HG03571 (cell line): ENCODE results near the gene SLC49A3.

Source experiments
- ATAC-seq: cut with Tn5 transposase; IDR thresholded peaks from one replicate; pipeline ENCODE4 v1.9.1; 2021; ENCODE audit not compliant: unreplicated experiment

SLC49A3 gene

DNA sequence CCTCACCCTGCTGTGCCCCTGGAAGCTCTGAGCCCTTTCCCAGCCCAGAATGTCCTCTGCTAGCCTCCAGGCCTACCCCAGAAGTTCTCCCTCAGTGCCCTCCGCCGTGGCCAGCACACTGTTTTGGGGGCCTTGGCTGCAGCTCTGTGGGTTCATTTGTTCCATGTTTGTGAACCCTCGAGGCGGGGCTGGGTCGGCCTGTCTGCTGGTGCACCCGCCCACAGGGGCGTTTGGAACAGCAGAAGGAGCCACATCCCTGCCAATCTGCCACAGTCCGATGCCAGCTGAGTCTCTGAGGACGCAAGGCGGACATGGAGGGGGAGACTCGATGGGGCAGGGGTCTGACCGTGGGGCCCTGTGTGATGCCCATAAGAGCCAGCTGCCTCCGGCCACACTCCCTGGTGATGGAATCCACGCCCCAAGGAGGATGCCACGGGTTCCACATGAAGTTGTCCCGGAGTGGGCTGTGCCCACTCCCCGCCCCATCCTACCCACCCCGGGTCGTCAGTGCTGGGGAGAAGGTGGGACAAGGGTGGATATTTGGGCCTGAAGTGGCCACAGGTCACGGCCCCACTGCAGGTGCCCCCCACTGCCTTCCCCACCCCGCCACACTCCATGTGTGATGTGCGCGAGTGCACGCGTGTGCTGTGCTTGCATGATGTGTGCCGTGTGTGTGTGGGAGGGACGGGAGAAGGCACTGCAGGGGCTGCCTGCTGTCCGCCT is 22.0 kb downstream of the SLC49A3 start:
- no peak for ATAC-seq

DNA sequence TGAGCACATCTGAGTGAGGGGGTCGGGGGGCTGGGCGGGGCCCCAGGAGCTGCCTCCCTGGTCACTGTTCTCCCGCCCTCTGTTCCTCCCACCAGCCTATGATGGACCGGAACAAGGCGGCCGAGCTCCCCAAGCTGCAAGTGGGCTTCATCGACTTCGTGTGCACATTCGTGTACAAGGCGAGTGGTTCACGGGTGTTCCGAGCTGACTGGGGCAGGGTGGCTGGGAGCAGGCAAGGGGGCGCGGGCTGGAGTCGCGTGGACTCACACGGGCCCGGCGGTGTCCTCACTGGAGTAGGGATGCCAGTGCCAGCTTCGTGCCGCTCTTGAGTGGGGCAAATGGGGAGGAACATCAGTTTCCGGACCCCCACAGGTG is 22.5 kb downstream of the SLC49A3 start:
- no peak for ATAC-seq

DNA sequence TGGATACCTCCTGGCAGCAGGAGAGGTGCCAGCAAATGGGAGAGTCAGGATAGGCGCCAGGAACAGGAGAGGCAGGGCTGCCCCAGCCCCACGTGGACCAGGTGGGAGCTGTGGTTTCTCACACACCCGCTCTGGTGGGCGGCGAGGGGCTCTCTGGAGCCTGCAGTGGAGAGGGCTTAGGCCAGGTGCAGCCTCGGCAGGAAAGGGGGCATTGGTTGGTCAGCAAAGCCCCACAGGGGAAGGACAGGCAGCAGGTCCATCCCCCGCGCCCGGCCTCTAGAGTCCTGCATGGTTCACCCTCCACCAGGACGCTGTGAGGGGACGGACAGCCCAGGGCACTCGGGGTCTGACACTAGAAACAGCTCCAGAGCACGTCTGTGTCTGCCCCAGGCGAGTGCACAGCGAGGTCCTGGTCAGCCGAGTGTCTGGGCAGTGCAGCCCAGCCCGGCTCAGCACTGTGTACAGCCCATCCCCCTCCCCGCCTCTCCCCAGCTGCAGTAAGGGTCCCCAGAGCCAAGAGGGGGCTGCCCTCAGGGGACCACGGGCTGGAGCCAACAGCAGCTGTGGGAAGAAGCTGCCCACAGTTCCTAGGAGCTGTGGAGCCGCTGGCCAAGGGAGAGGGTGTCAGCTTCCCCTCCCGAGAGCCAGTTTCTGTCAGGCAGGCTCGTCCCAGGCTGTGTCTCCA is 23.1 kb downstream of the SLC49A3 start:
- ATAC-seq, result no peak

DNA sequence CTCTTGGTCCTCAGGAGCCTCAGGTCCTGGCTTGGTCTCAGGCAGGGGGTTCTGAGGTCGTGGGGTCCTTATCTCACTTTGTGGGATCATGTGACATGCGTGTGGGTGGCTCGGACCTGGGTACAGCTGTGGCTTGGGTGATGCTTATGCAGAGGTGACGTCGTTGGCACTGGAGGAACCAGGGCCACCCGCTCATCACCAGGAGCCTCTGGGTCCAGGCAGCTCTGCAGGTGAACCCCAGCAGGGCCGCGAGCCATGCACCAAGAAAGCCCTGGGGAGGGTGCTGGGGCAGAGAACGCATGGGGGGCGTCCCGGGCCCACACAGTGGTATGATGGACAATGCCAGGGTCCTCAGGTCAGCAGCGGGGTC is 23.6 kb downstream of the SLC49A3 start:
- ATAC-seq, result no peak

DNA sequence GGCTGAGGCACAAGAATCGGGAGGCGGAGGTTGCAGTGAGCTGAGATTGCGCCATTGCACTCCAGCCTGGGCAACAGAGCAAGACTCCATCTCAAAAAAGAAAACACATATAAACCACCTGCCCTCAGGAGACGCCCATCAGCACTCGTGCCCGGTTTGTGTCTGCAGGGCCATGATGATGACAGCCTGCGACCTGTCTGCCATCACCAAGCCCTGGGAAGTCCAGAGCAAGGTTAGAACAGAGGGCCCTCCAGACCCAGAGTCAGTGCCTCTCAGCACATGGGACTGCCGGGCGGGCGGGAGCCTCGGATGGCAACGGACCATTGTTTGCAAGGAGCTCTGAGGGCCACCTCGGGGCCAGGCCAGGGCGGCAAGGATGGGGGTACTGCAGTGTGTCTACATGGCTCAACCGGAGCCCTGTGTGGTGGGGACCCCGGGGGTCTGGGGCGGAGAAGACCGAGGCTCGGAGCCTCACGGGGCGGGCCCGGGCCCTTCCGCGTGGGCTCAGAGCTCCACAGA is 24.2 kb downstream of the SLC49A3 start:
- ATAC-seq, result no peak

DNA sequence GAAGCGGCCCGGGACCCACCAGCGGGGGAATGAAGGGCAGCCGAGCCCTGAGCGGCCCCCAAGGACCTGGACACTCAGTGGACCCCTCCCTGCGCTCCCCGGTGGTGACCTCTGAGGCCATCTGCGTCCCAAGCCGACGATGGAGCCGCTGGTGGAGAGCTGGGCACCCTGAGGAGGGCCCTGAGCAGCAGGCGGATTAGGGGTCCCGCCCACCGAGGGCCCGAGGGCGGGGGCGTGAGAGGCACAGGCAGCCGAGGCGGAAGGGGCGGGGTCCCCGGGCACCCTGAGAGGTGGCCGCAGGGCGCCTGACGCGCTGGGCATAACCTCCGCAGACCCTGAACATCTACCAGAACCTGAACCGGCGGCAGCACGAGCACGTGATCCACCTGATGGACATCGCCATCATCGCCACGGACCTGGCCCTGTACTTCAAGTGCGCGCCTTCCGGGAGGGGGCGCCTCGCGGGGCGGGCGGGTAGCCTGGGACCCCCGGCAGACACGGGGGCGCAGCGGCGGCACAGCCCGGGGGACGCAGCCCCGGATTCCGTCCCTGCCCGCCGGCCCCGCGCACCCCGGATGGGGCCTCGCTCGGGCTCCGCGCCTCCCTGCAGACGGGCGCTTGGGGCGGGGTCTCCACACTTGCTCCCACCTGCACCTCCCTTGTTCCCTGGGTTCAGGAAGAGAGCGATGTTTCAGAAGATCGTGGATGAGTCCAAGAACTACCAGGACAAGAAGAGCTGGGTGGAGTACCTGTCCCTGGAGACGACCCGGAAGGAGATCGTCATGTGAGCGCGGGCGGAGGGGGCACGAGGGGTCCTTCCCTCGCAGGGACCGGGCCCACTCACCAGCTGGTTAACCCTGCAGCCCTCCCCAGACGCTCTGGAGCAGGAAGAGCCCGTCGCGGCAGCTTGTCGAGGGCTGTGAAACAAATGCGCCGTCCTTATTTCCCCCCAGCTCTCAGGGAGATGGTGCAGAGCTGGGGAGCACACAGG is 25.2 kb downstream of the SLC49A3 start:
- peak; percentile 70 for ATAC-seq

DNA sequence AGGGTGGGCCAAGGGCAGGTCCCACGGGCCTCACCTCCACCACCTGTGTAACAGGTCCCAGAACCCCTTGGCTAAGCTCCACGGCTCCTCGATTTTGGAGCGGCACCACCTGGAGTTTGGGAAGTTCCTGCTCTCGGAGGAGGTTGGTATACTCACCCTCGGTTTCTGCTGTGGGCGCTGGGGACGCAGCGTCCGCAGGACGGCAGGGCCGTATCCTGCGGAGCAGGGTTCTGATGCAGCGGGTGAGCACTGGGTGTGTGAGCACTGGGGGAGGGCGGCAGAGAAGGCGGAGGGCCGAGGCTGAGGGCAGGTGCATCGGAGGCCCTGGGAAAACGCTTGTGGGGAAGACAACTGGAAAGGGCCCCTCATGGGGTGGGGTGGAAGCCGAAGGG is 25.9 kb downstream of the SLC49A3 start:
- ATAC-seq, result no peak

DNA sequence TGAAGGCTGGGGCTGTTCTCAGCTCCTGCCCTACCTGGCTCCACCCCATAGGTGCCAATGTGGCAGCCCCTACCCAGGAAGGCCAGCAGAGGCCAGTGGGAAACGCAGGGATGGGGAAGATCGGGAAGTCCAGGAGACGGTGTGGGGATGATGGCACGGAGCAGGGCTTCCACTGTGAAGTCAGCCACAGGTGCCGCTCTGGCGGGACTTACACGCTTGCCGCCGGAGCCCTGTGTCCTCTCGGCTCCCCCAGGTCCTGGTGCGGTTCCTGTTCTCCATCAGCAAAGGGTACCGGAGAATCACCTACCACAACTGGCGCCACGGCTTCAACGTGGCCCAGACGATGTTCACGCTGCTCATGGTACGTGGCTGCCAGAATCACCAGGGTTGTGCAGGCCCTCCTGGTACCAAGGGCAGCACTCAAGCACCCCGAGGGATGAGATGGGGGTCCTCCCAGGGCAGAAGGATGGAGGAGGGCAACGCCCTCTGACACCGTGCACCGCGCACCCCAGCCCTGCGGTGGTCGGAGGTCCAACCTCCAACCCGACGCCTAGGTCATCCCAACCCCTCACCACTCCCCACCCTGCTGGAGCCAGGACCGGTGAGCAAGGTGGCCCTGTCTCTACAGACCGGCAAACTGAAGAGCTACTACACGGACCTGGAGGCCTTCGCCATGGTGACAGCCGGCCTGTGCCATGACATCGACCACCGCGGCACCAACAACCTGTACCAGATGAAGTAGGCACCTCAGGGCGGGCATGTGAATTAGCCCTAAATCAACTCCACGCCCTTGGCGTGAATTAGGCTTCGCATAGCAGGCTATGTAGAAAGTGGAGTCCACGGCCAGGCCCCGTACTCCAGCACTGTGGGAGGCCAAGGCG is 26.8 kb downstream of the SLC49A3 start:
- no peak for ATAC-seq

DNA sequence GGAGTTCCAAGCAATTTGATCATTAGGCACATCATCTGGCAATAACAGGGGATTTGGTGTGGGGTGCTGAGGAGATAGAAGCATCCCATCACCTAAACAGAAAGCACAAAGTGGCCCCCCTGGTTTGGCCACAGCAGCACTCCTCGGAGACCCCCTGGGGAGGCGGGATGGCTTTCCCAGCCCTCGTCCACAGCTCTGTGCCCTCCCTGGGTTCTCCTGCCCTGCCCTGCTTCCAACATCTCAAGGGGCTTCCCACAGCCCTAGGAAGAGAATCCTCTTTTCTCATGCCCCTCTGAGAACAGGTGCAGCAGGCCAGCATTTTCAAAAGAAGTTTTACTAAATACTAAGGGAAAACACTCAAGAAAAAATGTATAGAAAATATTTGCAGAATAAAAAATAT is 27.7 kb downstream of the SLC49A3 start:
- ATAC-seq, result no peak

DNA sequence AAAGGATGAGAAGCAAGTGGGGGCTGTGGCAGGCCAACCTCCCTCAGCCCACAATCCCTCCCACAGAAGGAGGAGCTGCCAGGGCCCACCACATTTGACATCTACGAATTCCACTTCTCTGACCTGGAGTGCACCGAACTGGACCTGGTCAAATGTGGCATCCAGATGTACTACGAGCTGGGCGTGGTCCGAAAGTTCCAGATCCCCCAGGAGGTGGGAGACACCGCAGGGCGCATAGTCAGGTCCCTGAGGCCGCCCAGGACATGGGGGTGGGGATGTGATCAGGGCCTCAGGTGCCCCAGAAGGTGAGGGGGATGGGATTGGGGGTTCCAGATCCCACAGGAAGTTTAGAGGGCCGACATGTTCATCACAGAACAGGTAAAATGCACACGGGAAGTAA is 28.6 kb downstream of the SLC49A3 start:
- ATAC-seq, result no peak

DNA sequence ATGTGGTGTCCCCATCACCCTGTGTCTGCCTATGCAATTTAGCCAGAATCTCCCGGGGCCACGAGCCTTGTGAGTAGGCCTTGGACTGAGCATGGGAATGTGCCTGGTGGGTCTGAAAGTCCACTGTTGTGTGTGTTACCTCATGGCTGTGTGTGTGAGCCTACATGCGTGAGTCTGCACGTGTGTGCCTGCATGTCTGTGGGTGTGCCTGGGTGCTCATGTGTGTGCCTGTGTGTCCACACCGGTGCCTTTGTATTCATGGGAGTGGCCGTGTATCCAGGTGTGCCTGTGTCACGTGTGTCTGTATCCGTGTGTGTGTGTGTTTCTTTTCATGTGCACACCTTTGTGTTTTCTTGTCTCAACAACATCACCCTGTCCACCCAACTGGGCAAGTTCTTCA is 29.1 kb downstream of the SLC49A3 start:
- no peak for ATAC-seq

DNA sequence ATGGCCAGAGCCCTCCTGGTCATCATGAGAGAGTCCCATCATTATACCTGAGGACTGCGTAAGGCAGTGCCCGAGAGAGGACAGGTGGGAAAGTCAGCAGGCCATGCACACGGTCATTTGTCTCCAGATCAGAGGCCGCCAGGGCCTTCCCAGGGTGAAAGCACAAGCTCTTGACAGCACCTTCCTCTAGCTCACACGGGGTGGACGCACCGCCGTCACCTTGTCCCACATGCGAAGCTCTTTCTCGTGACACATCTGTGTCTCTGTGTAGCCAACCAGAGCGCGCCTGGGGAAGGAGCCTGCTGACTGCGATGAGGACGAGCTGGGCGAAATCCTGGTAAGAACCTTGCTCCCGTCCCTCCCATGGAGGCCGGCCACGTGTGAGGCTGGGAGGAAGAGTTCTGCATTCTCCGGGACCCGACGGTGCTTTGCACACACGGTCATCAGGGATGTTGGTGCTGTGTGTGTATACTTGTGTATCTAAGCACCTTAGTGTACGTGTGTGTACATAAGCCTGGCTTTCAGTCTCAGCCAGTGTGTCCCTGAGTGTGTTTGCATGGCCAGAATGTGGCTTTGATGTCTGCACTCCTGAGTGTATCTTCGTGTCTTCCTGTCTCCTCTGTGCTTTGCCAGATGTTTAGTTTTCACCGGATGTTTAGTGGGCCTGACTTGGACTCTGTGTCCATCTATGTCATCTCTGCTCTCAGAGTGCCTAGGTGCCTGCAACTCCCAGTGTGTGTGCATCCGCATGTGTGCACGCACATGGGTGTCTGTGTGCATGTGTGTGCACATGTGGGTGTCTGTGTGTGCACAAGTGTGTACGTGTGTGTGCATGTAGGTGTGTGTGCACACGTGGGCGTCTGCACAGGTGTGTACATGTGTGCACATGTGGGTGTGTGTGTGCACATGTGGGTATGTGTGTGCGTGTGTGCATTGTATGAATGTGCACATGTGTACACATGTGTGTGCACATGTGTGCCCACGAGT is 30.0 kb downstream of the SLC49A3 start:
- no peak for ATAC-seq

DNA sequence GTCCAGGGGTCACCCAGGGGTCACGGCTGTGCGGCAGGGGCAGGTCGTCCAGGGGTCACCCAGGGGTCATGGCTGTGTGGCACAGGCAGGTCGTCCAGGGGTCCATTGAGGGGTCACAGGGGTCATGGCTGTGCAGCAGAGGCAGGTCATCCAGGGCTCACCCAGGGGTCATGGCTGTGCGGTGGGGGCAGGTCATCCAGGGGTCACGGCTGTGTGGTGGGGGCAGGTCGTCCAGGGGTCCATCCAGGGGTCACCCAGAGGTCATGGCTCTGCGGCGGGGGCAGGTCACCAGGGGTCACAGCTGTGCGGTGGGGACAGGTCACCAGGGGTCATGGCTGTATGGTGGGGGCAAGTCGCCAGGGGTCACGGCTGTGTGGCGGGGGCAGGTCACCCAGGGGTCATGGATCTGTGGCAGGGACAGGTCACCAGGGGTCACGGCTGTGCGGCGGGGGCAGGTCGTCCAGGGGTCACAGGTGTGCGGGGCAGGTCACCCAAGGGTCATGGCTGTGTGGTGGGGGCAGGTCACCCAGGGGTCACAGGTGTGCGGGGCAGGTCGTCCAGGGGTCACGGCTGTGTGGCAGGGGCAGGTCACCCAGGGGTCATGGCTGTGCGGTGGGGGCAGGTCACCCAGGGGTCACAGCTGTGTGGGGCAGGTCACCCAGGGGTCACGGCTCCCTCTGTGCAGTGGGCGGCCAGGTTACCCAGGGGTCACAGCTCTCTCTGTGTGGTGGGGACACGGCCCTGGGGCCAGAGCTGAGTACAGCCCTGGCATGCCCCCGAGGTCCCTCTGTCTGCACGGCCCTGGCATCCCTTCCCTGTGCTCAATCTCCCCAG is 30.9 kb downstream of the SLC49A3 start:
- no peak for ATAC-seq

DNA sequence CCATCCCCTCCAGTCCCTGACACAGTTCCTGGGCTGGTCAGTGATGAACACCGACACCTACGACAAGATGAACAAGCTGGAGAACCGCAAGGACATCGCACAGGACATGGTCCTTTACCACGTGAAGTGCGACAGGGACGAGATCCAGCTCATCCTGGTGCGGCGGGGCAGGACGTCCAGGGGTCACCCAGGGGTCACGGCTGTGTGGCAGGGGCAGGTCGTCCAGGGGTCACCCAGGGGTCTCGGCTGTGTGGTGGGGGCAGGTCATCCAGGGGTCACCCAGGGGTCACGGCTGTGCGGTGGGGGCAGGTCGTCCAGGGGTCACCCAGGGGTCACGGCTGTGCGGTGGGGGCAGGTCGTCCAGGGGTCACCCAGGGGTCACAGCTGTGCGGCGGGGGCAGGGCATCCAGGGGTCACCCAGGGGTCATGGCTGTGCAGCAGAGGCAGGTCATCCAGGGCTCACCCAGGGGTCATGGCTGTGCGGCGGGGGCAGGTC is 31.6 kb downstream of the SLC49A3 start:
- no peak for ATAC-seq

DNA sequence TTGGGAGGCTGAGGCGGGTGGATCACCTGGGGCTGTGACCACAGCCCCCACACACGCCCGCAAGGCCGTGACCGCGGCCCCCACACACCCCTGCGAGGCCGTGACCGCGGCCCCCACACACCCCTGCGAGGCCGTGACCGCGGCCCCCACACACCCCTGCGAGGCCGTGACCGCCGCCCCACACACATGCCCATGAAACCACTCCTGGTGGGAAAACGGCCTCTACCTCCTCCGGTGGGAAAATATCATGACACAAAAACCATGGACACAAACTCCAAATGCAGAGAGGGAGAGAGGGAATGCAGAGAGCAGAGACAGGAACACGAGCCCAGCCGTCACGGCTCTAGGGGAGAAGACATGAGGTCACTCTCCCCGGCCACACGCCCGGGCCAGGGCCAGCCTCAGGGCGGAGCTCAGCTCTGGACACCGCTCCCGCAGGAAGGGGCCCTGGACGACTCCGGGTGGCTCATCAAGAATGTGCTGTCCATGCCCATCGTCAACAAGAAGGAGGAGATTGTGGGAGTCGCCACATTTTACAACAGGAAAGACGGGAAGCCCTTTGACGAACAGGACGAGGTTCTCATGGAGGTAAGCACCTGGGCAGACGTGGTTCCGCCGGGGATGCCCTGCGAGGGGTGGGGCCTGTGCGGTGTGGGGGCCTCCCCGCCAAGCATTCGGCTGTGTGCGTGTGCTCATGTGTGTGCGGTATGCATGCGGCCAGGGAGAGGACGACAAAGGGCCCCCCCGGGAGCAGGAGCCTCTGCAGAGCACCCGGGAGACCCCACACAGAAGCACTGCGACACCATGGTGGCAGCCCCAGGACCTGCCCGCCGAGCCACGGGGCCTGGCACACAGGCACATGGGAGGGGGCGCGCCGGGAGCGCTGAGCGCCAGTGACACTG is 32.3 kb downstream of the SLC49A3 start:
- ATAC-seq, result no peak

DNA sequence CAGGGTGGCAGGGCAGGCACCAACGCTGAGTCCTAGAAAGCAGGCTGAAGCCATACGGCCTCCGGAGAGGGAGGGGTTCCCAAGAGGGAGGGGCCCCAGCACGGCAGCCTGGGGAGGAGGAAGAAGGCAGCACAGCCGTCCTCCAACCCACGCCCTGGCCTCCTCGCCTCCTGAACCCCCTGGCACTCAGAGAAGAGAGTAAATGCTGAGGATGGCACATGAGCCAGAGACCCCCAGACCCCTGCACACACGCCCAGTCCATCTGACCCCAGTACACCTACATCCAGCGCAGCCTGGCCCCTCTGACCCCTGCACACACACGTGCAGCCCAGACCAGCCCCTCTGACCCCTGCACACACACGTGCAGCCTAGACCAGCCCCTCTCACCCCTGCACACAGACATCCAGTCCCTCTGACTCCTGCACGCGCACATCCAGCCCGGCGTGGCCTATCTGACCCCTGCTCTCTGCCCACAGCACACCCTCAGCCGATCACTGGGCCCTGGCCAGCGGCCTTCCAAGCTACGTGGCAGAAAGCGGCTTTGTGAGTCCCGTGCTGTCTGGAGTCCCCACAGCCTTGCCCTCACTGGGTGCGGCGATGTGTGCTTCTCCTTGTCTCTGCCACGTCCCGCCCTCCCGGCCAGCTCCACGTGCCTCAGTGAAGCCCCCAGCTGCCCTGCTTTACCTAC is 33.3 kb downstream of the SLC49A3 start:
- no peak for ATAC-seq
